ENCODE results near the gene RNU5D-1.

The RNU5D-1 gene

DNA sequence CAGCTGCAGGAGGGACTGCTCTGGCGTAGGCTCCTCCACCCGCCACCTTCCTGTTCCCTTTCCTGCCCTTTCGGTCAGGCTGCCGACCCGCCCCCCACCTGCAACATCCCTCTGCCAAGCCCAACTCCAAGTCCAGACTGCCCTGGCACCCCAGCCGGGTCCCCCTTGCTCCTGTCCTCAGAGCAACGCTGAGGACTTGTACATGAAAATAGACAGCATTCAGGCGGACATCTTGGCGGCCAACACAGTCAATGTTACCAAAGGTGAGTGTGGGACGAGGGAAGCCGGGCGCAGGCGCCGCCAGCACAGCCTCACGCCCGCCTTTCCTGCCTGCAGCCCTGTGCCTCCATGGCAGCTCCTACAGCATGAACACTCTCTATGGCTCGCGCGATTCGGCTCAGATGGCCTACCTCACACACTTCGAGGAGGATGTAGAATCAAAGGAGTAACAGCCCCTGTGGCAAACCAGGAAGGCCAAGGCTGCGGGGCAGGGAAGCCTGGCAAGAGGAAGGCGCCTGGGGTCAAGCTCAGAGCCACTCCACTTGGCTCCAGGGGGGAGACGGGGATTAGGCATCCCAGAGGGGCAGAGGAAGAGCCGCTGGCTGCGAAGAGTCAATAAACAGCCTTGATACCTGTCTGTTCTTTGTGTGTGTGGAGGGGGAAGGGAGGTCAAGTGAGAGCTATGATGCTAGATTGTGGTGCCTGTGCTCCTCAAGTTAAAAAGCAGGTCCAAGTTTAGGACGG lies 5.8 kb downstream of the RNU5D-1 start:
- no peak for TF ChIP-seq ZFX (IDR thresholded peaks at IDR 0.05; ENCODE audit: borderline replicate concordance)
- TF ChIP-seq, protein P1, sequence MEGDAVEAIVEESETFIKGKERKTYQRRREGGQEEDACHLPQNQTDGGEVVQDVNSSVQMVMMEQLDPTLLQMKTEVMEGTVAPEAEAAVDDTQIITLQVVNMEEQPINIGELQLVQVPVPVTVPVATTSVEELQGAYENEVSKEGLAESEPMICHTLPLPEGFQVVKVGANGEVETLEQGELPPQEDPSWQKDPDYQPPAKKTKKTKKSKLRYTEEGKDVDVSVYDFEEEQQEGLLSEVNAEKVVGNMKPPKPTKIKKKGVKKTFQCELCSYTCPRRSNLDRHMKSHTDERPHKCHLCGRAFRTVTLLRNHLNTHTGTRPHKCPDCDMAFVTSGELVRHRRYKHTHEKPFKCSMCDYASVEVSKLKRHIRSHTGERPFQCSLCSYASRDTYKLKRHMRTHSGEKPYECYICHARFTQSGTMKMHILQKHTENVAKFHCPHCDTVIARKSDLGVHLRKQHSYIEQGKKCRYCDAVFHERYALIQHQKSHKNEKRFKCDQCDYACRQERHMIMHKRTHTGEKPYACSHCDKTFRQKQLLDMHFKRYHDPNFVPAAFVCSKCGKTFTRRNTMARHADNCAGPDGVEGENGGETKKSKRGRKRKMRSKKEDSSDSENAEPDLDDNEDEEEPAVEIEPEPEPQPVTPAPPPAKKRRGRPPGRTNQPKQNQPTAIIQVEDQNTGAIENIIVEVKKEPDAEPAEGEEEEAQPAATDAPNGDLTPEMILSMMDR (IDR thresholded peaks at IDR 0.05) = no peak
- H3K27ac ChIP-seq = no peak overlapping the region

DNA sequence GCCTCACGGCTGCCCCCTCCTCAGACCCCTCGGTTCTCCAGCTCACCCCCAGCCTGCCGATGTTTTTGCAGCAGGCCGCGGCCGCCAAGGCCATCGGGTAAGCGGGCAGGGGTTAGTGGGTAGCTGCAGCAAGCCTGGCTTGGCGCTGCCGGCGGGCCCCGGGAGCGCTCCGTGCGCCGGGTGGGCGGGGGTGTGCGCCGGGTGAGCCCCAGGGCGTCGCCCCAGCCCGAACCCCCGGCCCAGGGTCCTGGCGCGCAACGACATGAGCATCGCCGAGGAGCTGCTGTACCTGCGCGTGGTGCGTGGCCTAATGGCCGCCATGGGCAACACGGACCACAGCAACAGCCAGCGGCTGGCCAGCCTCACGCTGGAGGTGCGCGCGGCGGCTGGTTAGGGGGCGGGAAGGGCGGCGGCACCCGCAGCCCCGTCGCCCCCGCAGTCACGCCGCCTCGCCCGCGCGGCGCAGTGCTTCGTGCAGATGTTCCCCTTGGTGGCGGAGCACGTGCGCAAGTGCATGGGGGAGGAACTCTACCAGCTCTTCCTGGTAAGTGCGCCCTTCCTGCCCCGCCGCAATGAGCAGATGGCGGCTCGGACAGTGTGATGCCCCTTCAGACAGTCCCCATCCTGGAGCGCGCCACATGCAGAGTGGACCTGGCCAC lies 6.5 kb downstream of the RNU5D-1 start:
- no peak for TF ChIP-seq ZFX (IDR thresholded peaks at IDR 0.05; ENCODE audit: borderline replicate concordance)
- TF ChIP-seq, protein P1 (IDR thresholded peaks at IDR 0.05) = no peak
- no peak overlapping the region for H3K27ac ChIP-seq

GRCh38 chr1:44723496-44724295 lies 7.3 kb downstream of the RNU5D-1 start:
- H3K27ac ChIP-seq = peak overlapping the region; percentile 92; the same call in 1 of the 2 replicates
- no peak for TF ChIP-seq ZFX (IDR thresholded peaks at IDR 0.05; ENCODE audit: borderline replicate concordance)
- TF ChIP-seq, protein P1 (IDR thresholded peaks at IDR 0.05) = no peak

- TF ChIP-seq ZFX (IDR thresholded peaks at IDR 0.05; ENCODE audit: borderline replicate concordance) = no peak
- TF ChIP-seq, protein P1 (IDR thresholded peaks at IDR 0.05) = no peak
- H3K27ac ChIP-seq = peak overlapping the region; percentile 92; the same call in 1 of the 2 replicates
Measured at GRCh38 chr1:44723064-44723463, 7.9 kb downstream of the RNU5D-1 start.

GRCh38 chr1:44721485-44722361 lies 9.2 kb downstream of the RNU5D-1 start:
- TF ChIP-seq, protein P1 (IDR thresholded peaks at IDR 0.05) = no peak
- TF ChIP-seq ZFX (IDR thresholded peaks at IDR 0.05; ENCODE audit: borderline replicate concordance) = no peak
- peak overlapping the region; percentile 92 for H3K27ac ChIP-seq

DNA sequence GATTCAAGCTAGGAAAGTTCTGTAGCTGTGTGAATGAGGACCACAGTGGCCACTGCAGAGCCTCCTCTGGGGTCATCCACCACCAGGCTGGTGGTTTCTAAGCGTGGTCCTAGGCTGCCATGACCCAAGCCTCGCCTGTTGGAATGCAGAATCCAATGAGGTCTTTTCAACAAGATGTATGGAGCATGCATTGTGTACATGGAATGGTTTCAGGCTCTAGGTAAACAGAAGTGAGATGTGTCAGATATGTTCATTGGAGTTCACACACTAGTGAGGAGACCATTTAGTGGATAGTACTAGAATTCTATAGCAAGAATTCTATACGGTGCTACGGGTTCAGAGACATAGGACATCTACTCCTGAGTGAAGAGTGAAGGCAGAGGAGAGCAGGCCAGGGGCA lies 10.7 kb downstream of the RNU5D-1 start:
- TF ChIP-seq, protein P1 (IDR thresholded peaks at IDR 0.05) = no peak
- TF ChIP-seq ZFX (IDR thresholded peaks at IDR 0.05; ENCODE audit: borderline replicate concordance) = no peak
- peak overlapping the region; percentile 92 for H3K27ac ChIP-seq

All from 22Rv1 (cell line).